HL-60 (cell line): ENCODE measurements around the gene ZBTB47.

Experiments
- DNase-seq, 2 experiments: peaks; one replicate each; pipeline ENCODE4 v3.0.0-alpha.2; 2010 to 2020; ENCODE audit warnings: low read depth in 1 of 2, low spot score in 1 of 2
- H3K27ac ChIP-seq: fragments of 250-450 bp; sonication (Bioruptor Pico); replicated peaks from 2 replicates; pipeline ENCODE4 v1.5.1; 2020; ENCODE audit warnings: mild to moderate bottlenecking, moderate library complexity
- H3K27me3 ChIP-seq: fragments of 250-450 bp; sonication (Bioruptor Pico); 2 replicates; pipeline ENCODE4 v1.5.1; 2021; ENCODE audit warnings: mild to moderate bottlenecking, moderate library complexity; ENCODE audit not compliant: insufficient read depth, poor library complexity, severe bottlenecking
- H3K4me3 ChIP-seq: replicated peaks from 2 replicates; pipeline ENCODE4 v1.5.1; 2011; ENCODE audit warnings: mild to moderate bottlenecking, control low read depth, low read length; ENCODE audit not compliant: insufficient read depth
- GABPA ChIP-seq: IDR thresholded peaks from 2 replicates; pipeline ENCODE4 v1.6.1; 2012; ENCODE audit warnings: low read depth
- POLR2AphosphoS5 ChIP-seq: IDR thresholded peaks from 2 replicates; pipeline ENCODE4 v1.6.1; 2012; ENCODE audit warnings: low read depth
- SPI1 ChIP-seq: IDR thresholded peaks from 2 replicates; pipeline ENCODE4 v1.6.1; 2012; ENCODE audit warnings: low read depth, mild to moderate bottlenecking, borderline replicate concordance
- TF ChIP-seq, protein P1 (sequence below): IDR thresholded peaks from one replicate; pipeline ENCODE4 v1.5.1; 2011; ENCODE audit warnings: low read length, control low read depth, inconsistent platforms; ENCODE audit not compliant: insufficient read depth
- TF ChIP-seq, protein P2 (sequence below): IDR thresholded peaks from 2 replicates; pipeline ENCODE4 v1.6.1; 2012; ENCODE audit warnings: low read depth; ENCODE audit not compliant: insufficient replicate concordance

The ZBTB47 gene

DNA sequence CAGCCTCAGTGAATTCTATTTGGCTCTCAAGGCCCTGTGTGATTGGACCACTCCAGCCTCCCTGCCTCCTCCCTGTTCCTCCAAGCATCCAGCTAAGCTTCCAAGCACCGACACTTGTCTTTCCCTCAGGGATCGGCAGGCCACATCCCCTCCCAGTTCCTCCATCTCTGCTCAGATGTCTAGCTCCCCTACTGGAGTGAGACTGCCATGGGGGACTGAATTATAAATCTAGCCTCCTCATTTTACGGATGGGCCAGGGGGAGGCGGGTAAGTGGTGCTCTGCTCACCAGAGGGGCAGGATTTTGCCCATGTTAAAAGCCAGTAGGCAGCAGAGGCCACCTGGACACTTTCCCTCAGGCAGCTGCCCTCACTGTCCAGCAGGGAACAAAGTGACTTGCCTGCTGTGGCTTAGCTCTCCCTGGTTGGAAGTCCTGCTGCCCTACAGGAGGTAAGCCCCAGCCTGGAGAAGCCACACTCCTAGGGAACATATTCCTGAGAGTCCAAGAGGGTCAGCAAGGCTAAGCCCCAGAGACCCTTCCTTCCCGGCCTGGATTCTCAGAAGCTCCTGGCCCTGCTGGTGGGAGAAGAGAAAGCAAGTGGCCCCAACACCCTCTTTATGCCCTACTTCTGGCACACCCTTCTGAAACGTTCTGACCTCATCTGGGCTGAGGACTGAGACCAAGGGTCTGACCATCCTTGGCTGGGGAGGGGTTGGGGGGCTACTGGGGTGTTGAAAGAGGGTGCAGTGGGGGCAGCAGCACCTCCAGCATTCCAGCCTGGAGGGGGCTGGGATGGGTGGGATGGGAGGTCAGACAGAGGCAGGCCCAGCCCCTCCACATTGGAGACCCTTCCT lies 58.2 kb downstream of the ZBTB47 start:
- TF ChIP-seq, protein P1, sequence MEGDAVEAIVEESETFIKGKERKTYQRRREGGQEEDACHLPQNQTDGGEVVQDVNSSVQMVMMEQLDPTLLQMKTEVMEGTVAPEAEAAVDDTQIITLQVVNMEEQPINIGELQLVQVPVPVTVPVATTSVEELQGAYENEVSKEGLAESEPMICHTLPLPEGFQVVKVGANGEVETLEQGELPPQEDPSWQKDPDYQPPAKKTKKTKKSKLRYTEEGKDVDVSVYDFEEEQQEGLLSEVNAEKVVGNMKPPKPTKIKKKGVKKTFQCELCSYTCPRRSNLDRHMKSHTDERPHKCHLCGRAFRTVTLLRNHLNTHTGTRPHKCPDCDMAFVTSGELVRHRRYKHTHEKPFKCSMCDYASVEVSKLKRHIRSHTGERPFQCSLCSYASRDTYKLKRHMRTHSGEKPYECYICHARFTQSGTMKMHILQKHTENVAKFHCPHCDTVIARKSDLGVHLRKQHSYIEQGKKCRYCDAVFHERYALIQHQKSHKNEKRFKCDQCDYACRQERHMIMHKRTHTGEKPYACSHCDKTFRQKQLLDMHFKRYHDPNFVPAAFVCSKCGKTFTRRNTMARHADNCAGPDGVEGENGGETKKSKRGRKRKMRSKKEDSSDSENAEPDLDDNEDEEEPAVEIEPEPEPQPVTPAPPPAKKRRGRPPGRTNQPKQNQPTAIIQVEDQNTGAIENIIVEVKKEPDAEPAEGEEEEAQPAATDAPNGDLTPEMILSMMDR = no peak
- TF ChIP-seq GABPA (no peak), SPI1 (no peak), POLR2AphosphoS5 (no peak)
- TF ChIP-seq, protein P2, sequence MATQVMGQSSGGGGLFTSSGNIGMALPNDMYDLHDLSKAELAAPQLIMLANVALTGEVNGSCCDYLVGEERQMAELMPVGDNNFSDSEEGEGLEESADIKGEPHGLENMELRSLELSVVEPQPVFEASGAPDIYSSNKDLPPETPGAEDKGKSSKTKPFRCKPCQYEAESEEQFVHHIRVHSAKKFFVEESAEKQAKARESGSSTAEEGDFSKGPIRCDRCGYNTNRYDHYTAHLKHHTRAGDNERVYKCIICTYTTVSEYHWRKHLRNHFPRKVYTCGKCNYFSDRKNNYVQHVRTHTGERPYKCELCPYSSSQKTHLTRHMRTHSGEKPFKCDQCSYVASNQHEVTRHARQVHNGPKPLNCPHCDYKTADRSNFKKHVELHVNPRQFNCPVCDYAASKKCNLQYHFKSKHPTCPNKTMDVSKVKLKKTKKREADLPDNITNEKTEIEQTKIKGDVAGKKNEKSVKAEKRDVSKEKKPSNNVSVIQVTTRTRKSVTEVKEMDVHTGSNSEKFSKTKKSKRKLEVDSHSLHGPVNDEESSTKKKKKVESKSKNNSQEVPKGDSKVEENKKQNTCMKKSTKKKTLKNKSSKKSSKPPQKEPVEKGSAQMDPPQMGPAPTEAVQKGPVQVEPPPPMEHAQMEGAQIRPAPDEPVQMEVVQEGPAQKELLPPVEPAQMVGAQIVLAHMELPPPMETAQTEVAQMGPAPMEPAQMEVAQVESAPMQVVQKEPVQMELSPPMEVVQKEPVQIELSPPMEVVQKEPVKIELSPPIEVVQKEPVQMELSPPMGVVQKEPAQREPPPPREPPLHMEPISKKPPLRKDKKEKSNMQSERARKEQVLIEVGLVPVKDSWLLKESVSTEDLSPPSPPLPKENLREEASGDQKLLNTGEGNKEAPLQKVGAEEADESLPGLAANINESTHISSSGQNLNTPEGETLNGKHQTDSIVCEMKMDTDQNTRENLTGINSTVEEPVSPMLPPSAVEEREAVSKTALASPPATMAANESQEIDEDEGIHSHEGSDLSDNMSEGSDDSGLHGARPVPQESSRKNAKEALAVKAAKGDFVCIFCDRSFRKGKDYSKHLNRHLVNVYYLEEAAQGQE = no peak
- no peak for DNase-seq
- H3K4me3 ChIP-seq = no peak overlapping the region
- no peak overlapping the region for H3K27ac ChIP-seq
- H3K27me3 ChIP-seq = no peaks in the 10 kb centered on the region

DNA sequence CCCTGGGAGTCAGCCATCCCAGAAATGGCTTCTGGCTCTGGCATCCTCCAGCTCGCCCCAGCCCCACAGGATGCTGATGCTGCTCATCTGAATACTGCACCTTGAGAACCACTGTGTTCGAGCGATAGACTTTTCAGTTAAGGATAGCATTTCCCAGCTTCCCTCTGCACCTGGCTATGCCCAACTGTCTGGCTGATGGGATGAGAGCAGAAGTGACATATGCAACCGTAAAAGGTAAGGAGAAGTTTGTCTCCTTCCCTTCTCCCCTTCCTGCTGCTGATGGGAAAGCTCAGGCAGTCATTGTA lies 58.8 kb downstream of the ZBTB47 start:
- TF ChIP-seq POLR2AphosphoS5 = no peak
- TF ChIP-seq, protein P2 = no peak
- TF ChIP-seq GABPA = no peak
- no peak for TF ChIP-seq SPI1
- TF ChIP-seq, protein P1 = no peak
- DNase-seq = no peak
- Histone ChIP-seq H3K27me3 (no peaks in the 10 kb centered on the region), H3K27ac (no peak overlapping the region), H3K4me3 (no peak overlapping the region)

DNA sequence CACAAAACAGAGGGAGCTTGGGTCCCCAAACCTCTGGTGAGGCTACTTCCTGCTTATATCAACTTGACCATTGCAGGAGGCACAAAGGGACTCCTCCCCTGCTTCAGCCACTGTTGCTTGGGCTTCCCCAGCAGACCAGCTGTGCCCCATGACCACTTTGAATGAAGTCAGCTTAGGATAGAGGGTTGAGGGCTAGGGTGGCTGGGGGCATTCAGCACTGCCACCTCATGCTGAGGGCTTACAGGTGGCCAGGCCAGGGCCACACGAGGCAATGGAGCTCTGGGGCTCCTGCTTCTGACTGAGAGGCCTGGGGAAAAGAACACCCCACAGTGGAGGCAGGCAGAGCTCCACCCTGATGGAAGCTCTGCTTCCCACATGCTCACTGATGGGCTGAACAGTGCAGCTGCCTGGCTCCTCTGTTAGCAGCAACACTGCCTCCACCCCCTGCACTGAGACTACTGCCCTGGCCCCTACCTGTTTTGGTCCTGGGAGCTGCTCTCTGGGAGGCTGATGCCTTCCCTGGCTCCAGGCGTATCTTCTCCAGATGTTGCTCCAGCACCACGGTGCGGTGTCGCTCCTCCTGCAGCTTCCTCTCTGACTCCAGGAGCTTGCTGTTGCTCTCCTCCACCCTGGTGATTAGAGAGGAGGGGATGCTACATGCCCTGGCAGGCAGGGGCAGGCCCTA lies 59.3 kb downstream of the ZBTB47 start:
- Histone ChIP-seq H3K4me3 (no peak overlapping the region), H3K27me3 (no peaks in the 10 kb centered on the region), H3K27ac (no peak overlapping the region)
- TF ChIP-seq GABPA (no peak), SPI1 (no peak), POLR2AphosphoS5 (no peak)
- TF ChIP-seq, protein P1 = no peak
- TF ChIP-seq, protein P2 = no peak
- no peak for DNase-seq
